ENCODE results near the gene NKTR. TPM values are rescaled to one million over a fixed set of nuclear protein-coding genes. Genes with fewer than 3 reads are reported as not detected.

The NKTR gene
- total RNA-seq, 1 experiment from 2014 or later: 70.5 TPM

DNA sequence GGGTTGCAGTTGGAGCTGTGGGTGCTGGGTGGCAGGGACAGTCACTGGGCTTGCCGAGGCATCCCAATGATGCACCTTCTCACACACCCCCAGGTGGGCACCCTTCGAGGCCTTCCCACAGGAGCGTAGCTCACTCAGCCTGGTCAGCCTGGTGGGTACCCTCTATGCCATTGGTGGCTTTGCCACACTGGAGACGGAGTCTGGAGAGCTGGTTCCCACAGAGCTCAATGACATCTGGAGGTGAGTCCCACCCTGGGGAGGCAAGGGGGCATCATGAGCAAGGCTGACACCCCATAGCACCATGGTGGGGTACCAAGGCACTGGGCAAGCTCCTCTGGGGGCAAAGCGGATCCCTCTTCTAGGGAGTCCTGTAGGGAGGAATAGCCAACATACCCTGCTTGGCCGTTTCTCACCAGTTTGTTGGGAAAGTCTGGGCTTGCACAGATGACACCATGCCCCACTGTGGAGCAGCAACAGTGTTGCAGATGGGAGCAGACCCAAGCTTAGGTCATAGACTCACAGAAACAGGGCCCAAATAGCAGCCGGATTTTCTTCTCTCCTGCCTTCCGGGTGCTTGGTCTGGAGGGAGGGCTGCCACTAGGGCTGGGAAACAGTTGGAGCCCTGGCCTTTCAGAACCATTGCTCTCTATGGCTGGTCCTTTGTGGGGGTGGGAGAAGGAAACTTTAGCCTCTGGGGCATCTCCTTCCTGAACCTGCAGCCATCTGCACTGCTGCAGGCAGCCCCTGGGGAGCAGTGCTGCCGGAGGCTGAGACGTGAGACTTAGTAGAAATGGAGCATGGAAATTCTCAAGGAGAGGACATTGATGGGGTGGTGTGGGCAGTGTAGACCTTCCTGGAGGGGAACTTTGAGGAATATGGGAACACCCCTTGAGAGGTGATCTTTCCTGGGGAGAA lies 90.5 kb downstream of the NKTR start:
- Histone ChIP-seq H3K4me3 (no peak overlapping the region), H3K9me2 (ENCODE audit: insufficient read depth) (no peaks in the 10 kb centered on the region), H3K4me2 (no peak overlapping the region), H4K20me1 (ENCODE audit: insufficient read depth) (no peaks in the 10 kb centered on the region), H3F3A (ENCODE audit: insufficient read depth, low read depth) (no peaks in the 10 kb centered on the region), H3K9me3 (ENCODE audit: insufficient read depth, low read depth) (no peaks in the 10 kb centered on the region), H3K79me2 (ENCODE audit: low read depth) (no peaks in the 10 kb centered on the region), H2AFZ (no peak overlapping the region), H3K27ac (no peak overlapping the region), H3K4me1 (replicated peaks; ENCODE audit: insufficient read depth) (no peaks in the 10 kb centered on the region), H3K27me3 (ENCODE audit: insufficient read depth, low read depth) (peaks cover 10% of the 10 kb centered on the region; the same call in 1 of the 2 replicates), H3K36me3 (ENCODE audit: low read depth) (no peaks in the 10 kb centered on the region)
- no TSS peak for BruUV-seq (replicated peaks)
- TF ChIP-seq, protein P1, sequence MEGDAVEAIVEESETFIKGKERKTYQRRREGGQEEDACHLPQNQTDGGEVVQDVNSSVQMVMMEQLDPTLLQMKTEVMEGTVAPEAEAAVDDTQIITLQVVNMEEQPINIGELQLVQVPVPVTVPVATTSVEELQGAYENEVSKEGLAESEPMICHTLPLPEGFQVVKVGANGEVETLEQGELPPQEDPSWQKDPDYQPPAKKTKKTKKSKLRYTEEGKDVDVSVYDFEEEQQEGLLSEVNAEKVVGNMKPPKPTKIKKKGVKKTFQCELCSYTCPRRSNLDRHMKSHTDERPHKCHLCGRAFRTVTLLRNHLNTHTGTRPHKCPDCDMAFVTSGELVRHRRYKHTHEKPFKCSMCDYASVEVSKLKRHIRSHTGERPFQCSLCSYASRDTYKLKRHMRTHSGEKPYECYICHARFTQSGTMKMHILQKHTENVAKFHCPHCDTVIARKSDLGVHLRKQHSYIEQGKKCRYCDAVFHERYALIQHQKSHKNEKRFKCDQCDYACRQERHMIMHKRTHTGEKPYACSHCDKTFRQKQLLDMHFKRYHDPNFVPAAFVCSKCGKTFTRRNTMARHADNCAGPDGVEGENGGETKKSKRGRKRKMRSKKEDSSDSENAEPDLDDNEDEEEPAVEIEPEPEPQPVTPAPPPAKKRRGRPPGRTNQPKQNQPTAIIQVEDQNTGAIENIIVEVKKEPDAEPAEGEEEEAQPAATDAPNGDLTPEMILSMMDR (conservative IDR thresholded peaks at IDR 0.05): no peak
- no peak for TF ChIP-seq EZH2 (IDR thresholded peaks at IDR 0.05; ENCODE audit: low read depth)
- ChIA-PET CTCF (no interaction called here), POLR2A (ENCODE audit: unreplicated experiment) (no interaction called here)
- DNase-seq: no peak
- intact Hi-C loops (cut with micrococcal nuclease; ENCODE audit: unreplicated experiment): no loop called here

DNA sequence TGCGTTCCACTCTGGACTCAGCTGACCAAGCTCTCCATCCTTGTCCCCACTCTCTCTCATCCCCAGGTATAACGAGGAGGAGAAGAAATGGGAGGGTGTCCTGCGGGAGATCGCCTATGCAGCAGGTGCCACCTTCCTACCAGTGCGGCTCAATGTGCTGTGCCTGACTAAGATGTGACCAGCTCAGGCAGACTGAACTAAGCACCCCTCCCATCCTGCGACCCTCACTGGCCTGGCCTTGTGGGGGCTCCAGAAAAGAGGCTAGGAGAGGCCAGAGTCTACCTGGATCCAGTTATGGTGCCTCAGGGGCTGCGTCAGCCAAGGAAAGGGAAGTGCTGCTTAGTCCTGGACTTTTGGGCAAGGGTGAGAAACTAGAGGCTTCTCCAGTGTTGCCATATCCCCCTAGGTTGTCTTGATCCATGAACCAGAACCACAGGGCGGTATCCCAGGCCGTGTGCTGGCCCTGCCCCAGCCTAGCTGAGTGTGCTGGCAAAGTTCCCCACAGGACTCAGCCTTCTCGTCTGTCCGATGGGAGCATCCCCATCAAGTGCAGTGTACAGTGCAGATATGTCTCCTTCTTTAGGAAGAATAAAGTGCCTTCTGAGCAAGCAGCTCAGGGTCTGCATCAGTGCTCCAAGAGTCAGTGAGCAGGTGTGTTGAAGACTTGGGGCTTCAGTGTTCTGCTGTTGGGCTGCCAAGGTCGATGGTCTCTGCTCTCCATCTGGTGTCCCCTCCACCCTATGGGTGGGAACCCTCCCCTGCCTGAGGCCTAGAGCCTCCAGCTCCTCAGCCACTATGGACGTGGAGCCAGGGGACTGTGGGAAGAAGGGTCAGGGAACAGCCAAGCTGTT lies 91.6 kb downstream of the NKTR start:
- DNase-seq: no peak
- no peaks in the 10 kb centered on the region for H3K36me3 ChIP-seq (ENCODE audit: low read depth)
- POLR2A ChIA-PET (ENCODE audit: unreplicated experiment): no interaction called here
- CTCF ChIA-PET: no interaction called here
- intact Hi-C loops (cut with micrococcal nuclease; ENCODE audit: unreplicated experiment): no loop called here
- no peak overlapping the region for H2AFZ ChIP-seq
- no peak for TF ChIP-seq EZH2 (IDR thresholded peaks at IDR 0.05; ENCODE audit: low read depth)
- TF ChIP-seq, protein P1 (conservative IDR thresholded peaks at IDR 0.05): no peak
- H4K20me1 ChIP-seq (ENCODE audit: insufficient read depth): no peaks in the 10 kb centered on the region
- H3K9me2 ChIP-seq (ENCODE audit: insufficient read depth): no peaks in the 10 kb centered on the region
- H3K4me3 ChIP-seq: no peak overlapping the region
- no peaks in the 10 kb centered on the region for H3F3A ChIP-seq (ENCODE audit: insufficient read depth, low read depth)
- no peak overlapping the region for H3K27ac ChIP-seq
- H3K9me3 ChIP-seq (ENCODE audit: insufficient read depth, low read depth): no peaks in the 10 kb centered on the region
- H3K4me2 ChIP-seq: no peak overlapping the region
- H3K4me1 ChIP-seq (replicated peaks; ENCODE audit: insufficient read depth): no peaks in the 10 kb centered on the region
- H3K27me3 ChIP-seq (ENCODE audit: insufficient read depth, low read depth): peaks cover 21% of the 10 kb centered on the region
- BruUV-seq (replicated peaks): no TSS peak
- no peaks in the 10 kb centered on the region for H3K79me2 ChIP-seq (ENCODE audit: low read depth)

DNA sequence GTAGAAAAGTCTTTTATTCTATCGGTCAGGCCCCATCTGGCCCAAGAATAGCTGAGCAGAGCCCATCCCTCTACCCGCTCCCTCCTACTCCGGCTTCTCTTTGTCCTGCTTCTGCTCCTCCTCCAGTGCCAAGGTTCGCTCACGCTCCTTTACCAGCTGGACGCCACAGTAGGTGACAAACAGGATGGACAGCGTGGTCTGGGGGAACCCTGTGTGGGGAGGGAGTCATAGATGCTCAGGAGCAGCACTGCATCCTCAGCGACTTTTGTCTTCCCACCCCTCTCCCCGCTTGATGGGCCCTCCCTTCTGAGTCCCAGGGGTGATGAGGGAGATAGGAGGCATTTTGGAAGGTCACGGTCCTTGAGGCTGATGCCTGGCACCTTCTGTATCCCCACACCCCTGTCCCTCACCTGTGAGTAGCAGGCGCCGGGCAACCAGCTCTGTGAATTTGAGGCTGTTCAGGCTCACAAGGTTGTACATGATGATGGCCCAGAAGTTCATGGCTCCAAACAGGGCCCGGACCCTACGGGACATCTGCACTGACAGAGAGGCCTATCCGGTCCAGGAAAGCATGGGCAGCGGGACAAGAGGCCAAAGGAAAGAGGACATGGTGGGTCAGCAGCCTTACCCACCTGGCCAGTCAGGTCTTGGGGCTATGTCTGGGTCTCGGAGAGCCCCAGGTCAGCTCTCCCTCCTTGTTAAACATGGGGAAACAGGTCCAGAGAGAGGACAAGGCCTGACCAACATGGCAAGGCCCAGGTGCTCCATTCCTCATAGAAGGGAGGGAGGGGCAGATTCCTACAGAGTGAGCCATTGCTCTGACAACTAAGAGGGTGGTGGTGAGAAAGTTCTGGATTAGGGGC lies 92.4 kb downstream of the NKTR start:
- POLR2A ChIA-PET (ENCODE audit: unreplicated experiment): no interaction called here

More for the DNA sequence above, 92.4 kb downstream of the NKTR start:
- Histone ChIP-seq H3K4me2 (no peak overlapping the region), H3F3A (ENCODE audit: insufficient read depth, low read depth) (no peaks in the 10 kb centered on the region), H3K4me1 (replicated peaks; ENCODE audit: insufficient read depth) (no peaks in the 10 kb centered on the region), H4K20me1 (ENCODE audit: insufficient read depth) (no peaks in the 10 kb centered on the region), H3K4me3 (no peak overlapping the region), H3K9me3 (ENCODE audit: insufficient read depth, low read depth) (no peaks in the 10 kb centered on the region), H3K27me3 (ENCODE audit: insufficient read depth, low read depth) (peaks cover 26% of the 10 kb centered on the region), H3K79me2 (ENCODE audit: low read depth) (no peaks in the 10 kb centered on the region), H3K9me2 (ENCODE audit: insufficient read depth) (no peaks in the 10 kb centered on the region), H3K27ac (no peak overlapping the region), H2AFZ (no peak overlapping the region), H3K36me3 (ENCODE audit: low read depth) (no peaks in the 10 kb centered on the region)
- intact Hi-C loops (cut with micrococcal nuclease; ENCODE audit: unreplicated experiment): no loop called here
- no peak for DNase-seq
- CTCF ChIA-PET: no interaction called here
- BruUV-seq (replicated peaks): no TSS peak
- TF ChIP-seq, protein P1 (conservative IDR thresholded peaks at IDR 0.05): no peak
- TF ChIP-seq EZH2 (IDR thresholded peaks at IDR 0.05; ENCODE audit: low read depth): no peak
